GM18499 (cell line): ENCODE results near the gene ARRDC2.
"Not testable (repeated sequence)": the region's sequence is repeated elsewhere in the genome, so short reads cannot be mapped to it uniquely, and the experiment has no call there.

Source experiments
- ATAC-seq: cut with Tn5 transposase; IDR thresholded peaks from one replicate; pipeline ENCODE4 v1.9.1; 2021; ENCODE audit warnings: moderate number of reproducible peaks; ENCODE audit not compliant: insufficient read depth, unreplicated experiment

Gene ARRDC2

GRCh38 chr19:17988161-17988560 is 19.8 kb upstream of the ARRDC2 start:
- no peak for ATAC-seq

- no peak for ATAC-seq
Observed at GRCh38 chr19:17989425-17990094, 18.4 kb upstream of the ARRDC2 start.

- ATAC-seq, result no peak
Observed at GRCh38 chr19:17993076-17993813, 14.7 kb upstream of the ARRDC2 start.

GRCh38 chr19:17996826-17997316 is 11.1 kb upstream of the ARRDC2 start:
- no peak for ATAC-seq

GRCh38 chr19:17997969-17998826 is 9.8 kb upstream of the ARRDC2 start:
- ATAC-seq, result no peak

- no peak for ATAC-seq
Observed at GRCh38 chr19:17998827-17999150, 9.2 kb upstream of the ARRDC2 start.

- ATAC-seq, result no peak
Observed at GRCh38 chr19:17999684-18000479, 8.1 kb upstream of the ARRDC2 start.

GRCh38 chr19:18000480-18000914 is 7.5 kb upstream of the ARRDC2 start:
- no peak for ATAC-seq

- no peak for ATAC-seq
Observed at GRCh38 chr19:18000915-18001776, 6.8 kb upstream of the ARRDC2 start.

- ATAC-seq, result no peak
Observed at GRCh38 chr19:18001777-18002345, 6.1 kb upstream of the ARRDC2 start.

- ATAC-seq, result no peak
Observed at GRCh38 chr19:18002347-18002850, 5.6 kb upstream of the ARRDC2 start.

GRCh38 chr19:18005750-18006149 is 2.2 kb upstream of the ARRDC2 start:
- ATAC-seq, result not testable (repeated sequence)

- no peak for ATAC-seq
Observed at GRCh38 chr19:18007044-18007916, 690 bp upstream of the ARRDC2 start.

GRCh38 chr19:18008814-18009213 is 844 bp downstream of the ARRDC2 start:
- no peak for ATAC-seq

GRCh38 chr19:18009412-18010066 is 1.6 kb downstream of the ARRDC2 start:
- no peak for ATAC-seq

- ATAC-seq, result no peak
Observed at GRCh38 chr19:18010149-18010548, 2.2 kb downstream of the ARRDC2 start.
